Trophoblast cell (in vitro differentiated cells and primary cell): ENCODE data around the gene COL4A2.

Experiments
- DNase-seq, 2 donors: peaks; one replicate each; pipeline ENCODE4 v3.0.0-alpha.2; 2016
- H2AFZ ChIP-seq: 2 replicates; pipeline ENCODE4 v1.6.1; 2013; ENCODE audit warnings: low read length, moderate library complexity, mild to moderate bottlenecking; ENCODE audit not compliant: insufficient read depth, poor library complexity
- H2AK5ac ChIP-seq: 2 replicates; pipeline ENCODE4 v1.6.1; 2013; ENCODE audit warnings: mild to moderate bottlenecking, low read length
- H2BK120ac ChIP-seq: 2 replicates; pipeline ENCODE4 v1.6.1; 2013; ENCODE audit warnings: low read length, mild to moderate bottlenecking, moderate library complexity; ENCODE audit not compliant: insufficient read depth, poor library complexity
- H2BK12ac ChIP-seq: 2 replicates; pipeline ENCODE4 v1.6.1; 2013; ENCODE audit warnings: mild to moderate bottlenecking, low read length, moderate library complexity
- H2BK5ac ChIP-seq: 2 replicates; pipeline ENCODE4 v1.6.1; 2013; ENCODE audit warnings: low read length, low read depth, moderate library complexity, mild to moderate bottlenecking; ENCODE audit not compliant: poor library complexity
- H3K14ac ChIP-seq: 2 replicates; pipeline ENCODE4 v1.6.1; 2013; ENCODE audit warnings: mild to moderate bottlenecking, low read length
- H3K18ac ChIP-seq: 2 replicates; pipeline ENCODE4 v1.6.1; 2013; ENCODE audit warnings: mild to moderate bottlenecking, low read length
- H3K23ac ChIP-seq: 2 replicates; pipeline ENCODE4 v1.6.1; 2013; ENCODE audit warnings: low read length
- H3K27ac ChIP-seq: 2 replicates; pipeline ENCODE4 v1.5.1; 2013; ENCODE audit warnings: low read depth, mild to moderate bottlenecking, inconsistent platforms, low read length, moderate library complexity
- H3K27me3 ChIP-seq: 2 replicates; pipeline ENCODE4 v1.6.1; 2013; ENCODE audit warnings: inconsistent platforms, mild to moderate bottlenecking, low read length, moderate library complexity; ENCODE audit not compliant: insufficient read depth
- H3K36me3 ChIP-seq, 2 experiments: 1 replicate in 1 of 2; 2 replicates in 1 of 2; pipeline ENCODE4 v1.6.1; 2013; ENCODE audit warnings: low read length in 2 of 2, mild to moderate bottlenecking in 2 of 2, moderate library complexity in 1 of 2; ENCODE audit not compliant: insufficient read depth in 2 of 2, control insufficient read depth in 1 of 2
- H3K4ac ChIP-seq: 2 replicates; pipeline ENCODE4 v1.6.1; 2013; ENCODE audit warnings: low read depth, mild to moderate bottlenecking, low read length, moderate library complexity
- H3K4me1 ChIP-seq, 2 experiments: 1 replicate in 1 of 2; 2 replicates in 1 of 2; pipeline ENCODE4 v1.6.1; 2013; ENCODE audit warnings: low read length in 2 of 2, mild to moderate bottlenecking in 2 of 2, moderate library complexity in 1 of 2; ENCODE audit not compliant: insufficient read depth in 2 of 2, control insufficient read depth in 1 of 2
- H3K4me2 ChIP-seq: 2 replicates; pipeline ENCODE4 v1.6.1; 2013; ENCODE audit warnings: inconsistent platforms, mild to moderate bottlenecking, low read length, moderate library complexity
- H3K4me3 ChIP-seq: 2 replicates; pipeline ENCODE4 v1.5.1; 2013; ENCODE audit warnings: mild to moderate bottlenecking, low read depth, low read length, inconsistent platforms
- H3K79me1 ChIP-seq: one replicate; pipeline ENCODE4 v1.6.1; 2013; ENCODE audit warnings: low read length
- H3K79me2 ChIP-seq: 2 replicates; pipeline ENCODE4 v1.6.1; 2013; ENCODE audit warnings: low read length, mild to moderate bottlenecking; ENCODE audit not compliant: control insufficient read depth, insufficient read depth, poor library complexity
- H3K9ac ChIP-seq: 2 replicates; pipeline ENCODE4 v1.6.1; 2013; ENCODE audit warnings: mild to moderate bottlenecking, low read length
- H3K9me3 ChIP-seq: 2 replicates; pipeline ENCODE4 v1.6.1; 2013; ENCODE audit warnings: low read depth, mild to moderate bottlenecking, control low read depth, inconsistent platforms, low read length; ENCODE audit not compliant: insufficient read depth
- H4K12ac ChIP-seq: 2 replicates; pipeline ENCODE4 v1.6.1; 2013; ENCODE audit warnings: low read depth, mild to moderate bottlenecking, low read length, moderate library complexity
- H4K8ac ChIP-seq: 2 replicates; pipeline ENCODE4 v1.6.1; 2013; ENCODE audit warnings: low read depth, mild to moderate bottlenecking, low read length, moderate library complexity
- H4K91ac ChIP-seq: one replicate; pipeline ENCODE4 v1.6.1; 2013; ENCODE audit warnings: low read depth, mild to moderate bottlenecking, low read length, moderate library complexity
- WGBS: extraction: QIAGEN DNeasy Blood & Tissue Kit; methylation state at CpG from one replicate; pipeline ENCODE4 v1.1.7; 2013; ENCODE audit warnings: missing lambda C conversion rate; ENCODE audit not compliant: insufficient read length, insufficient coverage; ENCODE audit errors: extremely low coverage; 5-methylcytosine and 5-hydroxymethylcytosine counted together

COL4A2 gene

DNA sequence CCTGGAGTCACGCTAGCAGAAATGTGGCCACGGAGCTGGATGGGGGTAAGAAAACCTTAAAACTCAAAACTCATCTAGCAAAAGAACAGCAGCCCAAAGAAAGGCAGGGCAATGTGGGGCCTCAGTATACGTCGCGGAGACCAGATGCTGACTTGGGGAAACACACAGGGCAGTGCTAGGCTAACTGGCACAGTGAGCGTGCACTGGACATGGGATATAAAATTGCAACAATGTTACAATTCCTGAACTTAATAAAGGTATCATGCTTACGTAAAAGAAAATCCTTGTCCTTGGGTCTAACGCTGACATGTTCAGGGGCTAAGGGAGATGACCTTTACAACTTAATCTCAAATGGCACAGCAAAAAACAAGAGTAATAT, 40.7 kb upstream of the COL4A2 start:
- Histone ChIP-seq H3K27me3 (no peaks in the 10 kb centered on the region), H3K36me3 (peaks cover 20 to 26% of the 10 kb centered on the region in 2 experiments), H3K79me1 (peaks cover 2% of the 10 kb centered on the region), H3K4ac (no peak overlapping the region), H3K4me2 (no peak overlapping the region), H3K4me3 (no peak overlapping the region), H2BK120ac (no peak overlapping the region), H2AFZ (no peak overlapping the region), H2BK5ac (no peak overlapping the region), H3K9me3 (peaks cover 2% of the 10 kb centered on the region), H3K23ac (no peak overlapping the region), H4K8ac (no peak overlapping the region), H3K79me2 (peaks cover 4% of the 10 kb centered on the region), H4K91ac (no peak overlapping the region), H3K14ac (no peak overlapping the region), H2AK5ac (peak overlapping the region; percentile 31), H2BK12ac (no peak overlapping the region), H3K4me1 (peaks cover 23 to 38% of the 10 kb centered on the region in 2 experiments), H3K18ac (no peak overlapping the region), H4K12ac (no peak overlapping the region), H3K27ac (no peak overlapping the region), H3K9ac (no peak overlapping the region)
- peak in 1 of 2 donors; percentile 58 for DNase-seq
- no CpG with 5 or more reads among the region's 8 CpGs for WGBS

DNA sequence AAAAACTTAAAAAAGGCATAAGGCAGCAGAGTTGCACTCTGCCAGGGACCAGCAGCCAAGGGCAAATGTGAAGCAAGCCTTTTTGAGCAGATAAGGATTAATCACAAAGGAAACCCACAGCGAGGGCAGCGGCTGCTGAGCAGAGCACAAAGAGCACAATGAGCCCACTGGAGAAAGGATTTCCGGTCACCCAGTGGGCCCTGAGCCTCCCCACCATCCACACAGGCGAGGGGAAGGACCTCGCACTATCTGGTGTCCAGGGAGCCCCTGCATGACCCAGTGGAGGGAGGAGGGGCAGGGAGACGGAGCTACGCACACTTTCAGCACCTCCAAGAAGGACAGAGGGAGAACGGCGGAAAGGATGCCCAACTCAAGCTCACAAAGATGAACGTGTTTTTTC, 40.1 kb upstream of the COL4A2 start:
- no peak overlapping the region for H3K14ac ChIP-seq
- no peak overlapping the region for H4K91ac ChIP-seq
- H3K27ac ChIP-seq, result no peak overlapping the region
- peaks cover 23 to 34% of the 10 kb centered on the region in 2 experiments for H3K4me1 ChIP-seq
- H3K9ac ChIP-seq, result no peak overlapping the region
- H4K12ac ChIP-seq, result no peak overlapping the region
- WGBS, result no CpG with 5 or more reads among the region's 10 CpGs
- H4K8ac ChIP-seq, result no peak overlapping the region
- H3K4ac ChIP-seq, result peak overlapping the region; percentile 11
- no peak overlapping the region for H3K23ac ChIP-seq
- H3K36me3 ChIP-seq, result peaks cover 20 to 26% of the 10 kb centered on the region in 2 experiments
- no peak overlapping the region for H2BK120ac ChIP-seq
- H2AK5ac ChIP-seq, result no peak overlapping the region
- peak; percentile 61 to 65 for DNase-seq
- H3K27me3 ChIP-seq, result no peaks in the 10 kb centered on the region
- no peak overlapping the region for H2BK12ac ChIP-seq
- H3K4me3 ChIP-seq, result no peak overlapping the region
- H3K9me3 ChIP-seq, result peaks cover 2% of the 10 kb centered on the region
- no peak overlapping the region for H2AFZ ChIP-seq
- no peak overlapping the region for H3K18ac ChIP-seq
- no peak overlapping the region for H3K4me2 ChIP-seq
- H3K79me2 ChIP-seq, result peaks cover 4% of the 10 kb centered on the region
- no peak overlapping the region for H2BK5ac ChIP-seq
- peaks cover 2% of the 10 kb centered on the region for H3K79me1 ChIP-seq

DNA sequence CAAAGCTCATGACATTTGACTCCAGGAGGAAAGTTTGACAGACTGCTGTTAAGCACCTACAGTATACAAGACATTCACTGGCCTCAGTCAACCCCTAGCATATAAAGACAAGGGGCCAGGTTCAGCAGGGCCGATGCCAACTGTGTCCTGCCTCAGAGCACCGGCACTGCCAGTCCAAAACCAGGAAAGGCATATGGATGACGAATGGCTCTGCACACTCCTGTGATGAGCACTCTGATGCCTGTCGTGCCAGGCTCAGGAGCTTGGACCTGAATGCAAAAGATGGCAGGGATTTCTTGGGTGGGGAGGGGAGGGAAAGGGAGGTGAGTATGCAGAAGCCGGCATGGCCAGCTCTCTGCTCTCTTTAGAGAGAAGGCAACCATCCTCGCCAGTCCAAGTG, 39.0 kb upstream of the COL4A2 start:
- no peak overlapping the region for H2BK120ac ChIP-seq
- H2BK12ac ChIP-seq, result no peak overlapping the region
- H3K79me1 ChIP-seq, result peaks cover 2% of the 10 kb centered on the region
- H4K8ac ChIP-seq, result no peak overlapping the region
- H3K27me3 ChIP-seq, result no peaks in the 10 kb centered on the region
- peaks cover 2% of the 10 kb centered on the region for H3K9me3 ChIP-seq
- H3K4me1 ChIP-seq, result peaks cover 17 to 25% of the 10 kb centered on the region in 2 experiments
- H4K12ac ChIP-seq, result no peak overlapping the region
- H3K27ac ChIP-seq, result no peak overlapping the region
- H3K4me3 ChIP-seq, result no peak overlapping the region
- H3K14ac ChIP-seq, result no peak overlapping the region
- H3K79me2 ChIP-seq, result peaks cover 4% of the 10 kb centered on the region
- no peak for DNase-seq
- H2AK5ac ChIP-seq, result no peak overlapping the region
- no peak overlapping the region for H3K18ac ChIP-seq
- no CpG with 5 or more reads among the region's 6 CpGs for WGBS
- H3K36me3 ChIP-seq, result peaks cover 20 to 34% of the 10 kb centered on the region in 2 experiments
- H4K91ac ChIP-seq, result no peak overlapping the region
- no peak overlapping the region for H2AFZ ChIP-seq
- H3K4me2 ChIP-seq, result no peak overlapping the region
- H3K9ac ChIP-seq, result no peak overlapping the region
- no peak overlapping the region for H3K4ac ChIP-seq
- H3K23ac ChIP-seq, result no peak overlapping the region
- H2BK5ac ChIP-seq, result no peak overlapping the region

GRCh38 chr13:110268576-110269185, 38.4 kb upstream of the COL4A2 start:
- peaks cover 16 to 23% of the 10 kb centered on the region in 2 experiments for H3K4me1 ChIP-seq

More at GRCh38 chr13:110268576-110269185, 38.4 kb upstream of the COL4A2 start:
- no peaks in the 10 kb centered on the region for H3K27me3 ChIP-seq
- no peak overlapping the region for H3K14ac ChIP-seq
- H3K79me1 ChIP-seq, result peaks cover 2% of the 10 kb centered on the region
- H3K23ac ChIP-seq, result peak overlapping the region; percentile 12
- H2BK12ac ChIP-seq, result no peak overlapping the region
- H3K18ac ChIP-seq, result peak overlapping the region; percentile 56
- no peak overlapping the region for H4K8ac ChIP-seq
- H4K91ac ChIP-seq, result no peak overlapping the region
- H2AK5ac ChIP-seq, result no peak overlapping the region
- peaks cover 2% of the 10 kb centered on the region for H3K9me3 ChIP-seq
- no peak overlapping the region for H3K4me3 ChIP-seq
- H3K4ac ChIP-seq, result no peak overlapping the region
- H3K79me2 ChIP-seq, result peaks cover 4% of the 10 kb centered on the region
- H2BK5ac ChIP-seq, result no peak overlapping the region
- no peak overlapping the region for H2AFZ ChIP-seq
- H4K12ac ChIP-seq, result no peak overlapping the region
- no peak overlapping the region for H3K27ac ChIP-seq
- H2BK120ac ChIP-seq, result no peak overlapping the region
- DNase-seq, result no peak
- WGBS, result no CpG with 5 or more reads among the region's 16 CpGs
- no peak overlapping the region for H3K4me2 ChIP-seq
- no peak overlapping the region for H3K9ac ChIP-seq
- peaks cover 20 to 37% of the 10 kb centered on the region in 2 experiments for H3K36me3 ChIP-seq
